HepG2 (cell line): ENCODE measurements around the gene KATNAL2. TPM values are rescaled to one million over a fixed set of nuclear protein-coding genes. Genes with fewer than 3 reads are reported as not detected.

Experiments
- BHLHE40 ChIP-seq: IDR thresholded peaks from 2 replicates; pipeline ENCODE4 v1.6.1; 2011; ENCODE audit warnings: low read length, improper control_type of control experiment
- CBX1 ChIP-seq: IDR thresholded peaks from one replicate; pipeline ENCODE4 v1.6.1; 2016; ENCODE audit warnings: antibody characterized with exemption, low read depth
- CHD2 ChIP-seq: IDR thresholded peaks from 2 replicates; pipeline ENCODE4 v1.6.1; 2011; ENCODE audit warnings: low read depth, low read length, improper control_type of control experiment
- GATAD2A ChIP-seq: IDR thresholded peaks from 2 replicates; pipeline ENCODE4 v1.6.1; 2016
- PHF8 ChIP-seq: sonication (generic); formaldehyde crosslinking; IDR thresholded peaks from 2 replicates; pipeline ENCODE4 v1.5.0; 2020; ENCODE audit warnings: missing genetic modification reagents
- RBFOX2 ChIP-seq: fragments of 200-400 bp; formaldehyde crosslinking; IDR thresholded peaks from 2 replicates; pipeline ENCODE4 v1.6.1; 2017; ENCODE audit warnings: low read depth, mild to moderate bottlenecking, low read length
- TMF1 ChIP-seq: sonication (generic); formaldehyde crosslinking; IDR thresholded peaks from 2 replicates; pipeline ENCODE4 v1.8.1; 2022; ENCODE audit warnings: low read depth, missing genetic modification reagents
- ZMAT3 ChIP-seq: sonication (generic); formaldehyde crosslinking; conservative IDR thresholded peaks from 2 replicates; pipeline ENCODE4 v1.7.0; 2021; ENCODE audit warnings: missing genetic modification reagents
- ZMYM3 ChIP-seq: sonication (generic); formaldehyde crosslinking; IDR thresholded peaks from 2 replicates; pipeline ENCODE4 v1.5.1; 2020; ENCODE audit warnings: mild to moderate bottlenecking, missing genetic modification reagents
- ZNF501 ChIP-seq: sonication (generic); formaldehyde crosslinking; IDR thresholded peaks from 2 replicates; pipeline ENCODE4 v1.5.1; 2020; ENCODE audit warnings: mild to moderate bottlenecking, moderate library complexity, missing genetic modification reagents
- ZNF589 ChIP-seq: sonication (generic); formaldehyde crosslinking; conservative IDR thresholded peaks from 2 replicates; pipeline ENCODE4 v1.8.0; 2022; ENCODE audit warnings: mild to moderate bottlenecking, moderate library complexity, missing genetic modification reagents
- ZNF766 ChIP-seq: sonication (generic); formaldehyde crosslinking; IDR thresholded peaks from 2 replicates; pipeline ENCODE4 v1.5.0; 2020; ENCODE audit warnings: missing genetic modification reagents, borderline replicate concordance
- polyA plus RNA-seq, 8 experiments: library from polyadenylated mRNA; depleted of rRNA in 3 of 8; stranded (reverse) in 7 of 8; unstranded in 1 of 8; fragments of >200 nt; fragmentation: Illumina TruSeq in 4 of 8; extraction: Trizol in 4 of 8; gene quantifications; 2 replicates each; pipeline versions ENCODE4 v1.2.1 to v1.2.3, GENCODE V29; 2011 to 2016; ENCODE audit warnings: low read depth in 4 of 8, missing spikeins in 1 of 8, mixed read lengths in 1 of 8; ENCODE audit not compliant: insufficient read depth in 1 of 8
- total RNA-seq, 5 experiments: library from RNA; depleted of rRNA; stranded (reverse); fragments of >200 nt; fragmentation: Illumina TruSeq; extraction: Trizol; gene quantifications; 2 replicates each; pipeline ENCODE4 v1.2.3, GENCODE V29; 2016; ENCODE audit warnings: low read depth in 1 of 5
- TF ChIP-seq, protein P1 (sequence below), 2 experiments: fragments of 450-650 bp in 1 of 2; sonication (generic) in 1 of 2; formaldehyde crosslinking in 1 of 2; IDR thresholded peaks; 2 replicates each; pipeline versions ENCODE4 v1.6.1 to v1.8.0; 2016 to 2022; ENCODE audit warnings: antibody characterized with exemption in 1 of 2, mild to moderate bottlenecking in 1 of 2, missing genetic modification reagents in 1 of 2
- TF ChIP-seq, protein P2 (sequence below): sonication (generic); formaldehyde crosslinking; IDR thresholded peaks from 2 replicates; pipeline ENCODE4 v1.8.0; 2022; ENCODE audit warnings: mild to moderate bottlenecking, missing genetic modification reagents

KATNAL2 gene
- total and polyA plus RNA-seq, 2 of the 13 experiments (the other 11 are each of a cell fraction or from before 2014, with no cell fraction given): not detected

DNA sequence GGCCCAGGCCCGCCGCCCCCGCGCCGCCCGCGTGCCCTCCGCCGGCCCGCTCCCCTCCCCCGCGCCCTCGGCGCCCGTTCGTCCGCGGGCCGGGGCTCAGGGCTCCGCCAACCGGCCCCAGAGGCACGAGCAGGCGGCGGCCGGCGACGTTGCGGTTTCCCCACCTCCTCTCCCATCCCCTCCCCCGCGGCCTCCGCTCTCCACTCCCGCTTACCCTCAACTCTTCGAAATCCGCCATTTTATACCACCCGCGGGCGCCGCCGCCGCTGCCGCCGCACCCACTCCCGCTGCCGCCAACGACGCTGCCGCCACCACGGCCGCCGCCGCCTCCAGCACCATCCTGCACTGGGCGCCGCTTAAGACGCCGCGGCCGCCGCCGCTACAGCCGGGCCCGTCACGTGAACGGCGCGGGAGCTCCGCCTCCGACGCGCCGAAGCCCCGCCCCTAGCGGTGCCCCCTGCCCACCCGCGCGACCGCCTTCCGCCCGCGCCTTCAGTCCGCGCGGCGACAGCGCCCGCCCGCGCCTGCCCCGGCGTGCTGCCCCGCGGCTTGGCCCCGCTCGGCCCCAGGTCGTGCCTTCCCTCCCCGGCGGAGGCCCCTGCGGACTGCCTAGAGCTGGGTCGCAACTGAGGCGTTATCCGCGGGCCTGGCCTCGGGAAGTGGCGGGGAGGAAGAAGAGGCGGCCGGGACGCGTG is at the start of gene KATNAL2, which contains the start of gene PIAS2 (continued):
- TF ChIP-seq ZMAT3 (CRISPR knock-in tag): no peak
- TF ChIP-seq, protein P1, sequence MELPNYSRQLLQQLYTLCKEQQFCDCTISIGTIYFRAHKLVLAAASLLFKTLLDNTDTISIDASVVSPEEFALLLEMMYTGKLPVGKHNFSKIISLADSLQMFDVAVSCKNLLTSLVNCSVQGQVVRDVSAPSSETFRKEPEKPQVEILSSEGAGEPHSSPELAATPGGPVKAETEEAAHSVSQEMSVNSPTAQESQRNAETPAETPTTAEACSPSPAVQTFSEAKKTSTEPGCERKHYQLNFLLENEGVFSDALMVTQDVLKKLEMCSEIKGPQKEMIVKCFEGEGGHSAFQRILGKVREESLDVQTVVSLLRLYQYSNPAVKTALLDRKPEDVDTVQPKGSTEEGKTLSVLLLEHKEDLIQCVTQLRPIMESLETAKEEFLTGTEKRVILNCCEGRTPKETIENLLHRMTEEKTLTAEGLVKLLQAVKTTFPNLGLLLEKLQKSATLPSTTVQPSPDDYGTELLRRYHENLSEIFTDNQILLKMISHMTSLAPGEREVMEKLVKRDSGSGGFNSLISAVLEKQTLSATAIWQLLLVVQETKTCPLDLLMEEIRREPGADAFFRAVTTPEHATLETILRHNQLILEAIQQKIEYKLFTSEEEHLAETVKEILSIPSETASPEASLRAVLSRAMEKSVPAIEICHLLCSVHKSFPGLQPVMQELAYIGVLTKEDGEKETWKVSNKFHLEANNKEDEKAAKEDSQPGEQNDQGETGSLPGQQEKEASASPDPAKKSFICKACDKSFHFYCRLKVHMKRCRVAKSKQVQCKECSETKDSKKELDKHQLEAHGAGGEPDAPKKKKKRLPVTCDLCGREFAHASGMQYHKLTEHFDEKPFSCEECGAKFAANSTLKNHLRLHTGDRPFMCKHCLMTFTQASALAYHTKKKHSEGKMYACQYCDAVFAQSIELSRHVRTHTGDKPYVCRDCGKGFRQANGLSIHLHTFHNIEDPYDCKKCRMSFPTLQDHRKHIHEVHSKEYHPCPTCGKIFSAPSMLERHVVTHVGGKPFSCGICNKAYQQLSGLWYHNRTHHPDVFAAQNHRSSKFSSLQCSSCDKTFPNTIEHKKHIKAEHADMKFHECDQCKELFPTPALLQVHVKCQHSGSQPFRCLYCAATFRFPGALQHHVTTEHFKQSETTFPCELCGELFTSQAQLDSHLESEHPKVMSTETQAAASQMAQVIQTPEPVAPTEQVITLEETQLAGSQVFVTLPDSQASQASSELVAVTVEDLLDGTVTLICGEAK (IDR thresholded peaks at IDR 0.05): no peak
- TF ChIP-seq, protein P1 (CRISPR knock-in tag; IDR thresholded peaks at IDR 0.05): 0 out of 2 replicates have a peak, but pooled peaks have one; percentile 28
- TF ChIP-seq ZMYM3: no peak
- no peak for TF ChIP-seq ZNF589 (CRISPR knock-in tag)
- TF ChIP-seq RBFOX2: peak; percentile 81
- peak; percentile 88 for TF ChIP-seq BHLHE40
- no peak for TF ChIP-seq GATAD2A (CRISPR knock-in tag)
- TF ChIP-seq ZNF766 (CRISPR knock-in tag): peak; percentile 62; the same call in 1 of the 2 replicates
- TF ChIP-seq CBX1: no peak
- TF ChIP-seq, protein P2, sequence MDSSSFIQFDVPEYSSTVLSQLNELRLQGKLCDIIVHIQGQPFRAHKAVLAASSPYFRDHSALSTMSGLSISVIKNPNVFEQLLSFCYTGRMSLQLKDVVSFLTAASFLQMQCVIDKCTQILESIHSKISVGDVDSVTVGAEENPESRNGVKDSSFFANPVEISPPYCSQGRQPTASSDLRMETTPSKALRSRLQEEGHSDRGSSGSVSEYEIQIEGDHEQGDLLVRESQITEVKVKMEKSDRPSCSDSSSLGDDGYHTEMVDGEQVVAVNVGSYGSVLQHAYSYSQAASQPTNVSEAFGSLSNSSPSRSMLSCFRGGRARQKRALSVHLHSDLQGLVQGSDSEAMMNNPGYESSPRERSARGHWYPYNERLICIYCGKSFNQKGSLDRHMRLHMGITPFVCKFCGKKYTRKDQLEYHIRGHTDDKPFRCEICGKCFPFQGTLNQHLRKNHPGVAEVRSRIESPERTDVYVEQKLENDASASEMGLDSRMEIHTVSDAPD (CRISPR knock-in tag): no peak
- TF ChIP-seq ZNF501 (CRISPR knock-in tag): no peak
- peak; percentile 61 for TF ChIP-seq PHF8 (CRISPR knock-in tag)
- TF ChIP-seq TMF1 (CRISPR knock-in tag): no peak
- TF ChIP-seq CHD2: no peak
